ENCODE data around the gene OLFML2A.
"Not testable (repeated sequence)": the region's sequence is repeated elsewhere in the genome, so short reads cannot be mapped to it uniquely, and the experiment has no call there.

OLFML2A gene

GRCh38 chr9:124831642-124832364, 54.9 kb downstream of the OLFML2A start:
- no peak for ATAC-seq

- ATAC-seq = peak; percentile 51 to 53
These were observed 57.7 kb downstream of the OLFML2A start for GRCh38 chr9:124834591-124834990.

GRCh38 chr9:124835026-124835557, 58.2 kb downstream of the OLFML2A start:
- no peak for ATAC-seq

GRCh38 chr9:124838132-124838531, 61.2 kb downstream of the OLFML2A start:
- ATAC-seq = not testable (repeated sequence)

- ATAC-seq = not testable (repeated sequence)
These were observed 61.8 kb downstream of the OLFML2A start for GRCh38 chr9:124838567-124839275.

GRCh38 chr9:124839612-124840299, 62.8 kb downstream of the OLFML2A start:
- no peak for ATAC-seq

GRCh38 chr9:124840300-124840833, 63.4 kb downstream of the OLFML2A start:
- ATAC-seq = no peak

- ATAC-seq = no peak
These were observed 64.3 kb downstream of the OLFML2A start for GRCh38 chr9:124841075-124841821.

GRCh38 chr9:124843456-124844034, 66.6 kb downstream of the OLFML2A start:
- no peak for ATAC-seq

GRCh38 chr9:124844291-124844690, 67.4 kb downstream of the OLFML2A start:
- ATAC-seq = no peak

GRCh38 chr9:124846467-124846866, 69.5 kb downstream of the OLFML2A start:
- not testable (repeated sequence) for ATAC-seq

- ATAC-seq = no peak
These were observed 70.0 kb downstream of the OLFML2A start for GRCh38 chr9:124846969-124847368.

GRCh38 chr9:124849801-124850200, 72.9 kb downstream of the OLFML2A start:
- ATAC-seq = no peak

- ATAC-seq = no peak
These were observed 75.3 kb downstream of the OLFML2A start for GRCh38 chr9:124852121-124852828.

- peak; percentile 81 to 83 for ATAC-seq
These were observed 76.0 kb downstream of the OLFML2A start, which contains the start of gene WDR38 for GRCh38 chr9:124852829-124853531. Gene WDR38 (plus strand): TSS chr9:124853460. CDS start chr9:124853532, 72 bp downstream.

- ATAC-seq = no peak
These were observed 76.7 kb downstream of the OLFML2A start for GRCh38 chr9:124853605-124854143.

GRCh38 chr9:124854161-124854560, 77.2 kb downstream of the OLFML2A start:
- no peak for ATAC-seq

- ATAC-seq = no peak
These were observed 77.9 kb downstream of the OLFML2A start for GRCh38 chr9:124854822-124855221.

- ATAC-seq = no peak
These were observed 78.6 kb downstream of the OLFML2A start for GRCh38 chr9:124855566-124855943.
